Measurements from ENCODE around the gene SHBG.

Gene SHBG

DNA sequence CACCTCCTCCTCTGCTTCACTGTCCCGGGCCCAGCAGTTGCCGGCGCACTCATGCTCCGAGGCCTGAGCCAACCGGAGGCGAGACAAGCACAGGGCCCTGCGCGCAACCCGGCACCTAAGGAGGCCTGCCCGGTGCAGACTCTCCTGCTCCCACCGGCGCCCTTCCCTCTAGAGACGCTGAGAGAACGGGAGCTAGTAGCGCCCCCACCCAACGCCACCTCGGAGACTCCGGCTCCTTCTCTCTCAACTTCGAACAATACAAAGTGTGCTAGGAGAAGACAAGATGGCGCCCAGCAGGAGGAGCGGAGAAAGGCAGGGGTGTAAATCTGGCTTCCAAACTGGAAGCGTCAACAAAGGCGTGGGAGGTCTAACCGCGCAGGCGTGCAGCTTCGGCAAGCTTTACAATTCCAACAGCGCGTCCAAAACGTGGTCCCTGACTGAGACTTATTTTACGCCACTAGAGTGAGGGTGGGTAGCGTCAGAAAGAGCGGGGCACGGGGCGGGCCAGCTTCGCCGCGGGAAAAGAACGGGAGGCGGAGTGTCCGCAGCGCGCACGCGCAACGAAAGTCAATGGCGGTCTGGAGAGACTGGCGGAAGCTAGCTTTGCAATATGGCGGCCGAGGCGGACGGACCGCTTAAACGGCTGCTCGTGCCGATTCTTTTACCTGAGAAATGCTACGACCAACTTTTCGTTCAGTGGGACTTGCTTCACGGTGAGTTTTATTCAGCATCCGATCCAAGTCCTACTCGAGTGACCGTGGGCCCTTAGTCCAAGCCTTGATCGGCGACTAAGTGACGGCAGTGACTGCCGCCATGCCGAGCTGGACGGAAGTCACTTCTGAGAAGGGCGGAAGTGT lies 46.5 kb upstream of the SHBG start, which contains the start of gene MPDU1:
Gene MPDU1 (plus strand): TSS at position 600 of the 857 bp plus-strand sequence. CDS start 11 bp downstream, at position 611.
- H3K79me2 ChIP-seq (ENCODE audit: control insufficient read depth, low read length) = peaks cover 42% of the 10 kb centered on the region
- TF ChIP-seq EZH2phosphoT487 (IDR thresholded peaks at IDR 0.05; ENCODE audit: borderline replicate concordance, low read length) = no peak
- TF ChIP-seq, protein P1, sequence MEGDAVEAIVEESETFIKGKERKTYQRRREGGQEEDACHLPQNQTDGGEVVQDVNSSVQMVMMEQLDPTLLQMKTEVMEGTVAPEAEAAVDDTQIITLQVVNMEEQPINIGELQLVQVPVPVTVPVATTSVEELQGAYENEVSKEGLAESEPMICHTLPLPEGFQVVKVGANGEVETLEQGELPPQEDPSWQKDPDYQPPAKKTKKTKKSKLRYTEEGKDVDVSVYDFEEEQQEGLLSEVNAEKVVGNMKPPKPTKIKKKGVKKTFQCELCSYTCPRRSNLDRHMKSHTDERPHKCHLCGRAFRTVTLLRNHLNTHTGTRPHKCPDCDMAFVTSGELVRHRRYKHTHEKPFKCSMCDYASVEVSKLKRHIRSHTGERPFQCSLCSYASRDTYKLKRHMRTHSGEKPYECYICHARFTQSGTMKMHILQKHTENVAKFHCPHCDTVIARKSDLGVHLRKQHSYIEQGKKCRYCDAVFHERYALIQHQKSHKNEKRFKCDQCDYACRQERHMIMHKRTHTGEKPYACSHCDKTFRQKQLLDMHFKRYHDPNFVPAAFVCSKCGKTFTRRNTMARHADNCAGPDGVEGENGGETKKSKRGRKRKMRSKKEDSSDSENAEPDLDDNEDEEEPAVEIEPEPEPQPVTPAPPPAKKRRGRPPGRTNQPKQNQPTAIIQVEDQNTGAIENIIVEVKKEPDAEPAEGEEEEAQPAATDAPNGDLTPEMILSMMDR (IDR thresholded peaks at IDR 0.05; ENCODE audit: low read depth, low read length, poor library complexity, severe bottlenecking) = peak; percentile 29
- H3K27me3 ChIP-seq (ENCODE audit: control insufficient read depth, low read length) = no peaks in the 10 kb centered on the region
- H3K4me2 ChIP-seq (ENCODE audit: low read length) = peak within 1 kb of the TSS; percentile 85
- peaks cover 23% of the 10 kb centered on the region for H3F3A ChIP-seq (ENCODE audit: control insufficient read depth, insufficient read depth)
- peak within 1 kb of the TSS; percentile 93 for H3K4me3 ChIP-seq (ENCODE audit: low read length)
- H3K9me3 ChIP-seq (ENCODE audit: control insufficient read depth, insufficient read depth, low read length) = no peaks in the 10 kb centered on the region
- H4K20me1 ChIP-seq (ENCODE audit: control insufficient read depth, insufficient read depth, low read depth, low read length) = no peaks in the 10 kb centered on the region
- peak within 1 kb of the TSS; percentile 82 for H3K27ac ChIP-seq (ENCODE audit: low read depth, low read length)
- H3K4me1 ChIP-seq (ENCODE audit: control insufficient read depth, low read length) = peaks cover 47% of the 10 kb centered on the region
- no peaks in the 10 kb centered on the region for H3K9me2 ChIP-seq (replicated peaks; ENCODE audit: control insufficient read depth, low read length)
- peaks cover 73% of the 10 kb centered on the region for H3K36me3 ChIP-seq (ENCODE audit: control insufficient read depth, low read length)

DNA sequence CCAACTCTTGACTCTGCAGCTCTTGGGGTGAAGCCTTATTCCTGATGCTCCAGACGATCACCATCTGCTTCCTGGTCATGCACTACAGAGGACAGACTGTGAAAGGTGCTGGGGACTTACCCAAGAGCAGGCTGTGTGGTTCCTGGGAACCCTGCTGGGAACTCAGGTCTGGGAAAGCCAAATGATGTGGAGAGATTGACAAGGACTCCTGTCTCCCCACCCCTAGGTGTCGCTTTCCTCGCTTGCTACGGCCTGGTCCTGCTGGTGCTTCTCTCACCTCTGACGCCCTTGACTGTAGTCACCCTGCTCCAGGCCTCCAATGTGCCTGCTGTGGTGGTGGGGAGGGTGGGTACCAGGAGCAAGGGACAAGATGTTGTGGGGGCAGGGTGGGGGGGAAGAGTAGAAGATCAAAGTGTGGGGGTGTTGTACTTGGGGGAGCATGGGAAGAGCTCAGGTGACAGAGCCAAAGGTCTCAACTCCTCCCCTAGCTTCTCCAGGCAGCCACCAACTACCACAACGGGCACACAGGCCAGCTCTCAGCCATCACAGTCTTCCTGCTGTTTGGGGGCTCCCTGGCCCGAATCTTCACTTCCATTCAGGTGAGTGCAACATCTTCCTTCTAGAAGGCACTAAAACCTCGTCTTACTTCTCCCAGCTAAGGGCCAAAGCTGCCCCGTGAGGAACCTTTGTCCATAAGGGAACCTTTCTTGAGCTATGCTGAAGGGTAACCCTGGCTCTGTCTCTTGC lies 43.1 kb upstream of the SHBG start:
- Histone ChIP-seq H3K27ac (ENCODE audit: low read depth, low read length) (no peak overlapping the region), H3K79me2 (ENCODE audit: control insufficient read depth, low read length) (peaks cover 42% of the 10 kb centered on the region), H3K9me2 (replicated peaks; ENCODE audit: control insufficient read depth, low read length) (no peaks in the 10 kb centered on the region), H3K4me2 (ENCODE audit: low read length) (no peak overlapping the region), H3K27me3 (ENCODE audit: control insufficient read depth, low read length) (no peaks in the 10 kb centered on the region), H3K4me3 (ENCODE audit: low read length) (no peak overlapping the region), H3K36me3 (ENCODE audit: control insufficient read depth, low read length) (peaks cover 75% of the 10 kb centered on the region), H3K9me3 (ENCODE audit: control insufficient read depth, insufficient read depth, low read length) (no peaks in the 10 kb centered on the region), H3F3A (ENCODE audit: control insufficient read depth, insufficient read depth) (peaks cover 3% of the 10 kb centered on the region; the same call in 1 of the 2 replicates), H4K20me1 (ENCODE audit: control insufficient read depth, insufficient read depth, low read depth, low read length) (no peaks in the 10 kb centered on the region), H3K4me1 (ENCODE audit: control insufficient read depth, low read length) (peaks cover 30% of the 10 kb centered on the region)
- TF ChIP-seq, protein P1 (IDR thresholded peaks at IDR 0.05; ENCODE audit: low read depth, low read length, poor library complexity, severe bottlenecking) = no peak
- no peak for TF ChIP-seq EZH2phosphoT487 (IDR thresholded peaks at IDR 0.05; ENCODE audit: borderline replicate concordance, low read length)

DNA sequence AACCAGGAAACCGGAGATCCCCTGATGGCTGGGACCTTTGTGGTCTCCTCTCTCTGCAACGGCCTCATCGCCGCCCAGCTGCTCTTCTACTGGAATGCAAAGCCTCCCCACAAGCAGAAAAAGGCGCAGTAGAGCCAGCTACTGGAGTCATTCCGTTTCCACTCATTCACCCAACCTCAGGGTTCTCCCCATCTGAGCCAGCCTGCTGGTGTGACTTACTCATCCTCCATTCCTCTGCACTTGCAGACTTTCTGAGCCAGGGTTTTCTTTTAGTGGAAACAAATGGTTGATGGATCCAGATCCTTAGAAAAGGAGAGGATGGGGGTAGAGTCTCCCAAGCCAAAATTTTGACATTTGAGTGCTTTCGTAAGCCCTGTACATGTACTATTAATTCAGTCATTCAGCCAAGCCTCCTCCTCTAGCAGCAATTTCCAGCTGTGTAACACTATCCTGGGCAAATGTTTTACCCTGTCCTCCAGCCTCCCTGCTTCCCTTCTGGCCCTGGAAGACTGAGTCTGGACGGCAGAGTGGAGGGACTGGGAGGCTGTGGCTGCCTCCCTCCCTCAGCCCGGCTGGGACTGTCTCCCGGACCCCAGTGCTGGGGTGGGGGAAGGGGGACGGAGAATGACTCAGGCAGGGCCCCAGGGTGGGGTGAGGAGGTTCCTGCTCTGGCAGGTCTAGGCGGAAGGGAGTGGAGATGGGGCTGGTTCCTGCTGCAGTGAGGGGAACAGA lies 42.3 kb upstream of the SHBG start:
- Histone ChIP-seq H3K36me3 (ENCODE audit: control insufficient read depth, low read length) (peaks cover 77% of the 10 kb centered on the region), H3K27me3 (ENCODE audit: control insufficient read depth, low read length) (no peaks in the 10 kb centered on the region), H3F3A (ENCODE audit: control insufficient read depth, insufficient read depth) (peaks cover 3% of the 10 kb centered on the region; the same call in 1 of the 2 replicates), H3K4me2 (ENCODE audit: low read length) (no peak overlapping the region), H3K4me1 (ENCODE audit: control insufficient read depth, low read length) (peaks cover 23% of the 10 kb centered on the region), H3K79me2 (ENCODE audit: control insufficient read depth, low read length) (peaks cover 36% of the 10 kb centered on the region), H3K4me3 (ENCODE audit: low read length) (no peak overlapping the region), H3K9me3 (ENCODE audit: control insufficient read depth, insufficient read depth, low read length) (no peaks in the 10 kb centered on the region), H3K9me2 (replicated peaks; ENCODE audit: control insufficient read depth, low read length) (no peaks in the 10 kb centered on the region), H4K20me1 (ENCODE audit: control insufficient read depth, insufficient read depth, low read depth, low read length) (no peaks in the 10 kb centered on the region), H3K27ac (ENCODE audit: low read depth, low read length) (no peak overlapping the region)
- no peak for TF ChIP-seq EZH2phosphoT487 (IDR thresholded peaks at IDR 0.05; ENCODE audit: borderline replicate concordance, low read length)
- TF ChIP-seq, protein P1 (IDR thresholded peaks at IDR 0.05; ENCODE audit: low read depth, low read length, poor library complexity, severe bottlenecking) = no peak

Data from DOHH2 (cell line).